DND-41 (cell line): ENCODE results near the gene SPATA25.

Source experiments
- ATAC-seq: fragments of 200-7000 bp; cut with Tn5 transposase; 3 replicates; pipeline ENCODE4 v1.9.1; 2021; ENCODE audit warnings: low read depth; ENCODE audit not compliant: insufficient read depth
- DNase-seq: peaks from one replicate; pipeline ENCODE4 v3.0.0-alpha.2; 2020
- H2AFZ ChIP-seq: 2 replicates; pipeline ENCODE4 v1.6.0; 2012; ENCODE audit warnings: low read depth, low read length
- H3K27ac ChIP-seq: 2 replicates; pipeline ENCODE4 v1.5.1; 2012; ENCODE audit warnings: low read length, inconsistent platforms
- H3K27me3 ChIP-seq: fragments of 200-600 bp; sonication (generic); 2 replicates; pipeline ENCODE4 v1.6.0; 2012; ENCODE audit warnings: low read length, mild to moderate bottlenecking, inconsistent platforms; ENCODE audit not compliant: insufficient read depth, poor library complexity
- H3K36me3 ChIP-seq: 2 replicates; pipeline ENCODE4 v1.5.1; 2012; ENCODE audit warnings: low read length, inconsistent platforms; ENCODE audit not compliant: insufficient read depth
- H3K4me1 ChIP-seq: 2 replicates; pipeline ENCODE4 v1.5.1; 2012; ENCODE audit warnings: mild to moderate bottlenecking, low read length; ENCODE audit not compliant: insufficient read depth
- H3K4me2 ChIP-seq: 2 replicates; pipeline ENCODE4 v1.6.0; 2012; ENCODE audit warnings: mild to moderate bottlenecking, moderate library complexity, low read length, inconsistent platforms; ENCODE audit not compliant: insufficient read depth
- H3K4me3 ChIP-seq, 2 experiments: fragments of 200-600 bp in 1 of 2; shearing (Covaris generic) in 1 of 2; 2 replicates each; pipeline ENCODE4 v1.5.1; 2012 to 2016; ENCODE audit warnings: inconsistent platforms in 2 of 2, low read length in 2 of 2, mild to moderate bottlenecking in 2 of 2, low read depth in 1 of 2, moderate library complexity in 1 of 2
- H3K79me2 ChIP-seq: 2 replicates; pipeline ENCODE4 v1.6.0; 2012; ENCODE audit warnings: low read length, inconsistent platforms; ENCODE audit not compliant: insufficient read depth
- H3K9ac ChIP-seq: 2 replicates; pipeline ENCODE4 v1.6.0; 2012; ENCODE audit warnings: low read depth, mild to moderate bottlenecking, inconsistent platforms, low read length, moderate library complexity
- H3K9me3 ChIP-seq: 2 replicates; pipeline ENCODE4 v1.5.1; 2012; ENCODE audit warnings: low read length, moderate library complexity, mild to moderate bottlenecking, inconsistent platforms; ENCODE audit not compliant: insufficient read depth, severe bottlenecking
- H4K20me1 ChIP-seq: 2 replicates; pipeline ENCODE4 v1.6.0; 2012; ENCODE audit warnings: low read length; ENCODE audit not compliant: insufficient read depth
- EZH2 ChIP-seq: IDR thresholded peaks from 3 replicates; pipeline ENCODE4 v1.6.1; 2012; ENCODE audit warnings: borderline replicate concordance, low read depth, mild to moderate bottlenecking, moderate library complexity, low read length, inconsistent platforms; ENCODE audit not compliant: severe bottlenecking
- TF ChIP-seq, protein P1 (sequence below): IDR thresholded peaks from 2 replicates; pipeline ENCODE4 v1.5.1; 2012; ENCODE audit warnings: borderline replicate concordance, low read length, moderate library complexity, mild to moderate bottlenecking; ENCODE audit not compliant: poor library complexity, severe bottlenecking; ENCODE audit errors: extremely low read depth

The SPATA25 gene

DNA sequence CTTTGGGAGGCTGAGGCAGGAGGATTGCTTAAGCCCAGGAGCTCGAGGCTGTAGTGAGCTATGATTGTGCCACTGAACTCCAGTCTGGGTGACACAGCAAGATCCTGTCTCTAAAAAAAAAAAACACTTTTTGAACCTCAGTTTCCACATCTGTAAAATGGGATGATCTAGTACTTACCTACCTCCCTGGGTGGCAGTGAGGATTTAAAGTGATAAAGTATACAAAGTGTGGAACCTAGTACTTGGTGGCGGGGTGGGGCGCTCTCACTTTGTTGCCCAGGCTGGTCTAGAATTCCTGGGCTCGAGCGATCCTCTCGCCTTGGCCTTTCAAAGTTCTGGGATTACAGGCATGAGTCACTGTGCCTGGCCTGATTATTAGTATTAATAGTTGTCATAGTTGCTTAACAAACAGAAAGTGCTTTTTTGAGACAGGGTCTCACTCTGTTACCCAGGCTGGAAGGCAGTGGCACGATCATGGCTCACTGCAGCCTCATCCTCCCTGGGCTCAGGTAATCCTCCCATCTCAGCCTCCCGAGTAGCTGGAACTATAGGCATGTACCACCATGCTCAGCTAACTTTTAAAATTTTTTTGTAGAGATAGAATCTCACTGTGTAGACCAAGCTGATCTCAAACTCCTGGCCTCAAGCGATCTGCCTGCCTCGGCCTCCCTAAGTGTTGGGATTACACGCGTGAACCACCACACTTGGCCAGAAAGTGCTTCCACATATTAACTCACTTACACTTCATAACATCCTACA is 31.5 kb upstream of the SPATA25 start:
- Histone ChIP-seq H3K4me2 (no peak overlapping the region), H4K20me1 (no peaks in the 10 kb centered on the region), H3K79me2 (no peaks in the 10 kb centered on the region), H3K27ac (no peak overlapping the region), H3K4me3 (no peak overlapping the region), H3K9me3 (no peaks in the 10 kb centered on the region), H2AFZ (no peak overlapping the region), H3K27me3 (peaks cover 11% of the 10 kb centered on the region), H3K36me3 (no peaks in the 10 kb centered on the region), H3K9ac (no peak overlapping the region), H3K4me1 (no peaks in the 10 kb centered on the region)
- DNase-seq, result no peak
- no peak for TF ChIP-seq EZH2
- ATAC-seq, result no peak

DNA sequence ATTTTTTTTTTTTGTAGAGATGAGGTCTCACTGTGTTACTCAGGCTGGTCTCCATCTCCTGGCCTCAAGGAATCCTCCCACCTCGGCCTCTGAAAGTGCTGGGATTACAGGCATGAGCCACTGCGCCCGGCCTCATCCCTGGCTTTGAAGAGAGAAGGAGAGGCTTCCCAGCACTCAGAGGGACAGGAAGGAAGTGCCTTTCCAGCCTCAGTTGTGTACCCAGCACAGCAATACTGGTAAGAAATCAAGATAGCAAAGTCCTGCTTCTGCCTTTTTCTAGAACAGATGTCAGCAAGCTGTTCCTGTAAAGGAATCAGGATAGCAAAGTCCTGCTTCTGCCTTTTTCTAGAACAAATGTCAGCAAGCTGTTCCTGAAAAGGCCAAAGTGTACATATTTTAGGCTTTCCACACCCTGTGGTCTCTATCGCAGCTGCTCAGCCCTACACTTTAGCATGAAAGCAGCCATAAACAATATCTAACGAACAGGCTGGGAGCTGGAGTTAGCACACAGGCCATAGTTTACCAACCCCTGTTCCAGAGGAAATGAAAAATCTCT is 30.8 kb upstream of the SPATA25 start:
- no peak overlapping the region for H3K9ac ChIP-seq
- TF ChIP-seq, protein P1, sequence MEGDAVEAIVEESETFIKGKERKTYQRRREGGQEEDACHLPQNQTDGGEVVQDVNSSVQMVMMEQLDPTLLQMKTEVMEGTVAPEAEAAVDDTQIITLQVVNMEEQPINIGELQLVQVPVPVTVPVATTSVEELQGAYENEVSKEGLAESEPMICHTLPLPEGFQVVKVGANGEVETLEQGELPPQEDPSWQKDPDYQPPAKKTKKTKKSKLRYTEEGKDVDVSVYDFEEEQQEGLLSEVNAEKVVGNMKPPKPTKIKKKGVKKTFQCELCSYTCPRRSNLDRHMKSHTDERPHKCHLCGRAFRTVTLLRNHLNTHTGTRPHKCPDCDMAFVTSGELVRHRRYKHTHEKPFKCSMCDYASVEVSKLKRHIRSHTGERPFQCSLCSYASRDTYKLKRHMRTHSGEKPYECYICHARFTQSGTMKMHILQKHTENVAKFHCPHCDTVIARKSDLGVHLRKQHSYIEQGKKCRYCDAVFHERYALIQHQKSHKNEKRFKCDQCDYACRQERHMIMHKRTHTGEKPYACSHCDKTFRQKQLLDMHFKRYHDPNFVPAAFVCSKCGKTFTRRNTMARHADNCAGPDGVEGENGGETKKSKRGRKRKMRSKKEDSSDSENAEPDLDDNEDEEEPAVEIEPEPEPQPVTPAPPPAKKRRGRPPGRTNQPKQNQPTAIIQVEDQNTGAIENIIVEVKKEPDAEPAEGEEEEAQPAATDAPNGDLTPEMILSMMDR, result no peak
- TF ChIP-seq EZH2, result no peak

DNA sequence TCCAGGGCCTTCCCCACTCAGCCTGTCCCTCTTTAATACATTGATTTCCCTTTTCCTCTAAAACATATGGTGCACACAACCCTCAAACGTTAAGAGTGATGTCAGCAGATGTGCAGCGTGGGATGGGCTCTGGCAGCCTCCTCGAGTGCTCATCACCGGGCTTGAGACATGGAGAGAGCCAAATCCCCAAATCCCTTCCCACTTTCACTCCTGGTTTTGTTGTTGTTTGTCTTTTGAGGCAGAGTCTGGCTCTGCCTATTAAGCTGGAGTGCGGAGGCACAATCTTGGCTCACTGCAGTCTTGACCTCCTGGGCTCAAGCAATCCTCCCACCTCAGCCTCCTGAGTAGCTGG is 30.3 kb upstream of the SPATA25 start:
- Histone ChIP-seq H4K20me1 (no peaks in the 10 kb centered on the region), H2AFZ (no peak overlapping the region), H3K4me1 (no peaks in the 10 kb centered on the region), H3K79me2 (no peaks in the 10 kb centered on the region), H3K4me3 (no peak overlapping the region), H3K27me3 (peaks cover 11% of the 10 kb centered on the region), H3K4me2 (no peak overlapping the region), H3K36me3 (no peaks in the 10 kb centered on the region), H3K9me3 (no peaks in the 10 kb centered on the region), H3K9ac (no peak overlapping the region), H3K27ac (no peak overlapping the region)
- ATAC-seq (no peak), DNase-seq (no peak)
- no peak for TF ChIP-seq EZH2
- TF ChIP-seq, protein P1, result no peak

More for the DNA sequence above, 30.8 kb upstream of the SPATA25 start:
- H3K79me2 ChIP-seq, result no peaks in the 10 kb centered on the region
- no peak overlapping the region for H3K27ac ChIP-seq
- no peaks in the 10 kb centered on the region for H3K36me3 ChIP-seq
- no peaks in the 10 kb centered on the region for H3K9me3 ChIP-seq
- H2AFZ ChIP-seq, result no peak overlapping the region
- no peak overlapping the region for H3K4me2 ChIP-seq
- H3K27me3 ChIP-seq, result peaks cover 11% of the 10 kb centered on the region
- no peaks in the 10 kb centered on the region for H4K20me1 ChIP-seq
- H3K4me3 ChIP-seq, result no peak overlapping the region
- ATAC-seq, result no peak
- DNase-seq, result no peak
- H3K4me1 ChIP-seq, result no peaks in the 10 kb centered on the region

DNA sequence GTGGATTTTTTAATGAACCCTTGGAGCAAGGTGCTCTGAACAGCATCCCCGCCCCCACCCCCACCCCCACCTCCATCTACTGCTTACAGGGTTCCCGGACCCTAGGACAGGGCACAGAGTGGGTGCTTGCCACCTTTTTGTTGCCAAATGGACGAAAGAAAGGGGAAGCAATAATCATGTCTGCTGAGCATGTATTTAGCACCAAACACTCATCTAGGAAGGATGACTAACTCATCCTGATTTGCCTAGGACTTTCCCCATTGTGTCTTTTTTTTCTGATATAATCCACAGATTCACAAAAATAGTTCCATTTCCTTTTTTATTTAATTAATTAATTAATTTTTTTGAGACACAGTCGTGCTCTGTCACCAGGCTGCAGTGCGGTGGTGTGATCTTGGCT is 25.7 kb upstream of the SPATA25 start:
- H3K9me3 ChIP-seq, result no peaks in the 10 kb centered on the region
- no peak overlapping the region for H2AFZ ChIP-seq
- TF ChIP-seq, protein P1, result no peak
- no peak overlapping the region for H3K27ac ChIP-seq
- no peaks in the 10 kb centered on the region for H3K79me2 ChIP-seq
- DNase-seq (no peak), ATAC-seq (no peak)
- no peak overlapping the region for H3K4me3 ChIP-seq
- H3K9ac ChIP-seq, result no peak overlapping the region
- H4K20me1 ChIP-seq, result no peaks in the 10 kb centered on the region
- no peaks in the 10 kb centered on the region for H3K36me3 ChIP-seq
- H3K4me2 ChIP-seq, result no peak overlapping the region
- peaks cover 4% of the 10 kb centered on the region for H3K27me3 ChIP-seq
- no peaks in the 10 kb centered on the region for H3K4me1 ChIP-seq
